GF-D8 (cell line): ENCODE results near the gene UBAC2.
"Not testable (repeated sequence)": the region's sequence is repeated elsewhere in the genome, so short reads cannot be mapped to it uniquely, and the experiment has no call there.

Experiments
- DNase-seq: peaks from one replicate; lab custom pipeline; 2025; lab: John Stamatoyannopoulos, UW

The UBAC2 gene

DNA sequence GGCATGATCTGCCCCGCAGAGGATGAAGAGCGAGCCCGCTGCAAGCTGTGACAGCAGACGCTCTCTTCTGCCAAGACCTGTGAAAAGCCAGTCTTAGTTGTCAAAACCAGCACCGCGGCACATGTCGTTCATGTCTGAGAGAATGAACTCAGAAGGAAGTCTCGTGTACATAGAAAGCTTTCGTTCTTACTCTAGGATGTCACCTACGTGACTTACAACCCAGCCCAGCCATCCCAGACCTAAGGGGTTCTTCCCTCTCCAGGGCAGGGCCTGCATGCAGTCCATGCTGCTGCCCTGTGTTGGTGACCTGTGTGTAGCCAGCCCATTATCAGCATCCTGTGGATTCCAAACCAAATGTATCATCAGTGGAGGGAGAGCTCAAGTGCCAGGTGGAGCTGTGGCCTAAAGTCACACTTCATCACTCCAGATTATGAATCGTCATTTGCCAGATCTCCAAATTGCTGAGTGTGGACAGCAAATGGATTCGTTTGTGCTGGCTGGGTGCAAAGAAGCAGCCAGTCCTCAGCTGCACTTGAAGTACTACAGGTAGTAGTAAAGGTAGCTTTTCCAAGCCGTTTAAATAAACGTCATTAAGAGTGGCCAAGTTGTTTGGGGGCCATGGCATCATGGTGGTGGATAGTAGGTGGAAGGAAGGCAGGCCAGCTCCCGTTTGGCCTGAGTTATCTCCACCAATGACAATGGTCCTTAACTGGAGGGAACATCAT, 180.4 kb downstream of the UBAC2 start:
- DNase-seq = no peak

GRCh38 chr13:99381766-99382165, 181.1 kb downstream of the UBAC2 start:
- no peak for DNase-seq

GRCh38 chr13:99382428-99383133, 181.9 kb downstream of the UBAC2 start:
- no peak for DNase-seq

DNA sequence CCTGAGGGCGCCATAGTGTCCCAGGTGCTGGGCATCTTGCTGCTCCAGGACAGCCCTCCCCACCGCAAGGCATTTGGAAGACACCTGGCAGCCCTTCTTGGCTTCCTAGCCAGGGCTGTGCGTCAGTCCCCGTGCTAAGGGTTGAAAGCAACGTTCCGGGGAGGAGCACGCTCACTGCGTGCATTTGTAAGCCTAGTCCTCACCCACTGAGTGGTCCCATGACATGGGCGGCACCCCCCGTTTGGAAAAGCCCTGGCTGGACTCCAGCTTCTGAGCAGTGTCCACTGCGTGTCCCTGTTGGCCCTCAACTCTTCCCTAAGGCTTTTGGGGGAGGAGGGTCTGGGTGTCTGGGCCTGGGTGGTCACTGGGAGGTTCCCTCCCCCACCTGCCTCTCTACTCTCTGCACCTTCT, 182.9 kb downstream of the UBAC2 start:
- no peak for DNase-seq

DNA sequence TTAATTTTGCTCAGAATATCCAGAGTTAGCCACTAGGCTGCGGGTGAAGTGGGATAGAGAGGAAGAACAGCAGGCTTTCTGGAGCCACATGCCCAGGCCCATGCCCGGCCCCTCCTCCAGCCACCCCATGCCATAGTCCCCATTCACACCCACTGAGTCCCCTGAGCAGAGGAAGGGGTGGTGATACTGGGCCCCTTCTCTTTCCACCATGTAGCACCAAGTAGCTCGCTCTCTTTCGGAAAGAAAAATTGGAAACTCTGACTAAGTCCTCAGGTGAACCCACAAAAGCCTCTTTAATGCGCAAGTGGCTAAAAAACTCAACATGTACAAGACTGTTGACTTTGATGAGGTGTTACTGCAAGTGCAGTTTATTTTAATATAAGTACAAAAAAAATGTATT, 183.3 kb downstream of the UBAC2 start:
- no peak for DNase-seq

DNA sequence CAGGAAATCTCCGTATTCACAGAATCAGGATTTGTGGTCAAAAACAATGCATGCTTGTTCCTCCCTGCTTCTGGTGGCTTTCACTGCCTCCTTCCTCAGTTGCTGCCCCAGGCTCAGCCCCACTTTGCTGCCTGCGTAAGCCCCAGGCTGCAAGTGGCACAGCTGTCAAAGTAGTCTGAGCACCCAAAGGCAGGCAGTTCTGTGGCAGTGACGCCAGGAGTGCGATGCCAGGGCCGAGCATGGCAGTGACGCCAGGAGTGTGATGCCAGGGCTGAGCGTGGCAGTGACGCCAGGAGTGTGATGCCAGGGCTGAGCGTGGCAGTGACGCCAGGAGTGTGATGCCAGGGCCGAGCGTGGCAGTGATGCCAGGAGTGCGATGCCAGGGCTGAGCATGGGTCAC, 183.8 kb downstream of the UBAC2 start:
- no peak for DNase-seq

- DNase-seq = no peak
These were observed 184.5 kb downstream of the UBAC2 start for GRCh38 chr13:99385161-99385560.

GRCh38 chr13:99385940-99386339, 185.3 kb downstream of the UBAC2 start:
- no peak for DNase-seq

- DNase-seq = no peak
These were observed 185.8 kb downstream of the UBAC2 start for GRCh38 chr13:99386495-99386894.

DNA sequence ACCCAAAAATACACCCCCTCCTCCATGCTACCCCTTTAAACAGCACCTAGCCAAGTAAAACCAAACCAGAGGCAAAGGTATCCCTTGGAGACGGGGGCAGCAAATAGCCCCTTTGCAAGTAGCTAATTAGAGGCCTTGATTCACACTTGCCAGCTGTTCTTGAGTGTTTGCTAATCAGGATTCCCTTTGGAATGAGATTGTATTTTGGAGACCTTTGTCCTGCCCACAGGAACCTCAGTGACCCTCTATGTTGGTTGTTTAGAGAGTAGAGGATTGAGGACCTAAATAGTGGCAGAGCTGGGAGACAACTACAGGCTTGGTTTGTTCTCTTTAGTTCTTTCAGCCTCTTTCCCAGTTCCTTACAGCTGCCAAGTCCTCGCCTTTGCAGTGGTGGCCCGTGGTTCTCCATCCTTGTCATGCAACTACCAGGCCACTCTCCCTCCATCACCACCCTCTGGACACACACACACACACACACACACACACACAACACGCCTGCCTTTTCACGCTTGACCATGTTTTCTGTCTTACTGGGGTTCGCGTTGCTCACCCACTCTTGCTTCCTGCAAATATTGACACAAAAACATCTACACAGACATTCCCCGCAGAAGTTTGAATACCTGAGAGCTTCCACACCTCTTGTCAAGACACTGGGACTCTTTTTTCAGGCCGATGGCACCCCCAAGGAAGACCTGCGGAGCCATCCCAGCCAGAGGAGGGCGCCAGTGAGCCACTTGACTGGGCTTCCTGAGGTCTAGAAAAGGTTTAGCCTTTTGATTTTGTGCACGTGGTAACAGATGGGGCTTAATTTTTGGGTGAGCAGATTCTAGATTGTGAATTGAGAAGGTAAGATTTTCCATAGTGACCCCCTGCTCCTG, 186.5 kb downstream of the UBAC2 start:
- DNase-seq = no peak

- DNase-seq = no peak
These were observed 187.8 kb downstream of the UBAC2 start for GRCh38 chr13:99388334-99388923.

- DNase-seq = not testable (repeated sequence)
These were observed 188.4 kb downstream of the UBAC2 start for GRCh38 chr13:99389094-99389493.

- no peak for DNase-seq
These were observed 189.1 kb downstream of the UBAC2 start for GRCh38 chr13:99389520-99390304.

- no peak for DNase-seq
These were observed 189.9 kb downstream of the UBAC2 start for GRCh38 chr13:99390601-99391000.

DNA sequence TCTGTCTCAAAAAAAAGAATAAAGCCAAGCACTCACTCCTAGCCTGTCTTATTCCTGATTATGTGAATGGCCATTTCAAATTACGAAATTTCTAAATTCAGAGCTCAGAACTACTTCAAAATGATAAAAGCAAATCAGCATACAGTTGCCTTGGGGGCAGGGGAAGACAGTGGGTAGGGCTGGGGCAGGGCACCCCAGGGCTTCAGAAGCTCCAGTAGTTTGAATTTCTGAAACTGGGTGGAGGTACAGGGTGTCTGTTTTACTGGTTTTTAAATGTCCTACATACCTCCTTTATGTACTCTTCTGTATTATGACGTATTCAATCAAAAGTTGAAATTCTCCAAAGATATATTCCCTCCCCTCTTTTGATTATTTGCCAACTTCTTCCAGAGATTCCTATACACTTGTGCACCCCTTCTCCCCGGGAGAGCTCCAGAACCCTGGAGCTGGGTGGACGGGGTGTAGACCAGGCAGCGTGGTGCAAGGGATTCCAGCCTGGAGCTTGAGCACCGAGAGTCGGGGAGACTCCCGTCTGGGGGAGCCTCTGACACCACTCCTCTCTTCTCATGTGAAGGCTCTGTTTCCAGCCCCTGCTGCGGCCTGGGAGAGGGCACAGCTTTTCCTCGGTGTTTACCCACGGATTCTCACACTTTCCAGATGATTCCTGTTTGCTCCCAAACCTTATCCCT, 191.3 kb downstream of the UBAC2 start:
- no peak for DNase-seq

DNA sequence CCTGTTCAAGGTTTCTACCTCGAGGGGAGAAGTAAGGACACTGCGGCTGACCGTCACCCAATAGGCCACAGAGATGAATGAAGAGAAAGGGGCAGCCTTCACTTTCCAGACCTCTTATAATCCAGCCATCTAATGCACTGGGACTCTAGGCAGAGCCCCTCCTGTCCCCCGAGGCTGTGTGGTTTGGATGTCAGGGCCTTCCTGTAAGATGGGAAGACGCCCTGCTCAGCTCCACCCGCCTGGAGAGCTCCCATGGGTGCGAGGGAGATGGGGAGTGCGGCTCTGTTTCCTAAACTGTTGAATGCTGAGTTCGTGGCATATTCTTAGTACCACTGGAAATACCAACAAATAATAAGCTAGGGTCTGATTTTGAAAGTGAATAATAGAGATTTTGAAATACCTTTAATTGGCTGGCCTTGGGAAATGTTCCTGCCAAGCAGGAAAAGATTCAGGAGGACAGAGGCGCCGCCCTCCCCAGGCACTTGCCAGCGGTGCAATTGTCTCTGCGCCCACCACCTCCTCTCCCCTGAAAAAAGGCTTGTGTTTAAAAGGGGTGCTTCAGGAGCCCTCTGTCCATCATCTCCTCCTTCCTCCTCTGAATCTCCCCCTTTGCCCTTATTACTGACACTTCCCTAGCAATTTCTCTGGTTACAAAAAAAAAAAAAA, 191.9 kb downstream of the UBAC2 start:
- DNase-seq = no peak

GRCh38 chr13:99393391-99393790, 192.7 kb downstream of the UBAC2 start:
- not testable (repeated sequence) for DNase-seq

DNA sequence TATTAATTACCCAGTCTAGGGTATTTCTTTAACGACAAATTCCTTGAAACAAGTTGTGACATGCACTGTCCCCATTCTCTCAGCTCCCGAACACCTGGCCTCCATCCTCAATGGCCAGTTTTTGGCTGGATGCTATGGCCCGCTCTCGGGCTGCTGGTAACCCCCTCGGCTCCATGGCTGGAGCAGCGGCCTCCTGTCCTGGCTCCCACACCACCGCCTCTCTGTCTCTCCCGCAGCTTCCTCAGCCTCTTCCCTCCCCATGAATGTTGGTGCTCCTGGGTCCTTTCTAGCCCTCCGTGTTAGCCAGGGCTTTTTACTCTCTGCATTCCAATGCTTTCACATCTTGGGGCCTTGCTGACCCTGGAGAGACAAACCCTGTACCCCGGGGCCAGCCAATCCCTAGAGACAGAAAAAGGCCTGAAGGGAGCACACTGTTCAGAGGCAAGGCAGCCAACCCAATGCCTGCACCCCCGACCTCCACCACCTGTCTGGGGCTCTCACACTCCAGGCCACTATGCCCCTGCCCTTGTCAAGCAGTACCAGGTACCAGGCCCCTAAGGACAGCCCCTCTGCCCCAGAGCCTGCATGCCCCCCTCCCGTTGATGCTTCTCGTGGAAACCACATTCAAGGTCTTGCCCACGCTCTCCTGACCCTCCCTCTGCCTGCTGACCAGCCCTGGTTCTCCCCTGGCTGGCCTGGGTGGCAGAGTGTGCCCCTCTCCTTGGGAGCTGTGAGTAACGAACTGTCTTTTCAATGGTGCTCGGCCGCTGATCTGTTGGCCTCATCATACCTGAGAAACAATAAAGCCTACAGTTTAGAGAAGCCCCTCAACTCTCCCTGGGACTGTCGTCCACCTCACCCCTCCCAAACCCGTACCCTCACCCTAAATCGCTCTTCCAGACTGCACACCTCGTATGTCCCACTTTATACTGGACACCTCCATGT, 193.4 kb downstream of the UBAC2 start:
- DNase-seq = no peak

GRCh38 chr13:99395436-99395835, 194.8 kb downstream of the UBAC2 start:
- DNase-seq = no peak
